ENCODE measurements around the gene EIF3D.

Gene EIF3D

DNA sequence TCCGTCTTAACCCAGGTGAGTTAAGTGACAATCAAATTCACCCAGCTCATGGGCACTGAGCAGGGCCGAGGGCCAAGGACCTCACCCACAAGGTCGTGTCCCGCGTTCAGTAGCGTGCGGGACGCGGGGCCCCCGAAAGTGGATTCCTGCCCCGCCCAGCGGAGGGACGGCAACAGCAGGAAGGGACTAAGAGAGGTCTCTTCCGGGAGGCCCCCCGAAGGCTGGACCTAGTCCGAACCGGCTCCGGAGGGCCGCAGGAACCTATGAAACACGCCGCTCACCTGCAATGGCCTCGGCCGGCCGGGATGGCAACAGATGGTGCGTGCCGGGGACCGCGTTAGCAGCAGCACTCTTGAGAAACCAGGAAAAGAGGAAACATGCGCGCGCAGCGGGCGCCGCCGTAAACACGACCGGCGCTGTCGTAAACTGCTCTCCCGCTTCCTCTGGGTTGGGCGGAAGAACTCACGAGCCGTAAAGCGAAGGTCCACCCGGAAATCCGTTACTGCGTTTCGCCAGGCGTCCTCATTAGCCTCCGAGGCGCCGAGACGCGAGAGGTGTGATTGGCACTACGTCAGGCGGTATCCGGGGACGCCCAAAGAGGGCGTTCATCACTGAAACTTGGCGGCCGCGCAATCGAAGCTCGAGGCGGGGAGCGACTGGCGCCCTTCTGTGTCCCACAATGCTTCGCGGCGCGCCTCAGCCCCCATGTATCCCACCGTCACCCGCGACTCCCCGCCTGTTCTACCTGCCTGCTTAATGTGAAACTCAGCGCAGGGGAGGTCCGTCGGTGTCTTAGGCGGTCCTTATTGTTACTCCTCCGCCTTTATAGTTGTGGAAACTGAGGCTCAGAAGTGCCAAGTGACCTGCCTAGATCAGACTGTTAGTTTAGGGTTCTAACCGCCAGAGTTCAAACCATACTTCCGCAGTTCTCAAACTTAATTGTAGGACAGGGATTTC is at the start of gene EIF3D:
Gene EIF3D, minus strand, starts transcription at position 372 of the 957 bp plus-strand sequence. CDS start 3,045 bp downstream, outside the sequence.
- Histone ChIP-seq H3K9me3 (ENCODE audit: severe bottlenecking) (no peaks in the 10 kb centered on the region), H3K36me3 (ENCODE audit: low read depth) (peaks cover 40% of the 10 kb centered on the region), H3K27ac (ENCODE audit: poor library complexity, severe bottlenecking) (peak within 1 kb of the TSS; percentile 81), H3K4me1 (ENCODE audit: insufficient read depth, poor library complexity, severe bottlenecking) (peaks cover 10% of the 10 kb centered on the region), H3K4me3 (ENCODE audit: severe bottlenecking) (peak within 1 kb of the TSS; percentile 60), H3K27me3 (ENCODE audit: insufficient read depth, poor library complexity, severe bottlenecking) (no peaks in the 10 kb centered on the region)
- TF ChIP-seq, protein P1, sequence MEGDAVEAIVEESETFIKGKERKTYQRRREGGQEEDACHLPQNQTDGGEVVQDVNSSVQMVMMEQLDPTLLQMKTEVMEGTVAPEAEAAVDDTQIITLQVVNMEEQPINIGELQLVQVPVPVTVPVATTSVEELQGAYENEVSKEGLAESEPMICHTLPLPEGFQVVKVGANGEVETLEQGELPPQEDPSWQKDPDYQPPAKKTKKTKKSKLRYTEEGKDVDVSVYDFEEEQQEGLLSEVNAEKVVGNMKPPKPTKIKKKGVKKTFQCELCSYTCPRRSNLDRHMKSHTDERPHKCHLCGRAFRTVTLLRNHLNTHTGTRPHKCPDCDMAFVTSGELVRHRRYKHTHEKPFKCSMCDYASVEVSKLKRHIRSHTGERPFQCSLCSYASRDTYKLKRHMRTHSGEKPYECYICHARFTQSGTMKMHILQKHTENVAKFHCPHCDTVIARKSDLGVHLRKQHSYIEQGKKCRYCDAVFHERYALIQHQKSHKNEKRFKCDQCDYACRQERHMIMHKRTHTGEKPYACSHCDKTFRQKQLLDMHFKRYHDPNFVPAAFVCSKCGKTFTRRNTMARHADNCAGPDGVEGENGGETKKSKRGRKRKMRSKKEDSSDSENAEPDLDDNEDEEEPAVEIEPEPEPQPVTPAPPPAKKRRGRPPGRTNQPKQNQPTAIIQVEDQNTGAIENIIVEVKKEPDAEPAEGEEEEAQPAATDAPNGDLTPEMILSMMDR (IDR thresholded peaks at IDR 0.05; ENCODE audit: poor library complexity, severe bottlenecking) = peak; percentile 5
- peak; percentile 88 for ATAC-seq (ENCODE audit: low read depth)
- DNase-seq (ENCODE audit: low spot score) = peak; percentile 99

GRCh38 chr22:36578619-36579018 is 49.7 kb upstream of the EIF3D start:
- DNase-seq (ENCODE audit: low spot score) (no peak), ATAC-seq (ENCODE audit: low read depth) (no peak)
- no peaks in the 10 kb centered on the region for H3K36me3 ChIP-seq (ENCODE audit: low read depth)
- TF ChIP-seq, protein P1 (IDR thresholded peaks at IDR 0.05; ENCODE audit: poor library complexity, severe bottlenecking) = no peak
- no peaks in the 10 kb centered on the region for H3K4me1 ChIP-seq (ENCODE audit: insufficient read depth, poor library complexity, severe bottlenecking)
- no peak overlapping the region for H3K4me3 ChIP-seq (ENCODE audit: severe bottlenecking)
- no peaks in the 10 kb centered on the region for H3K27me3 ChIP-seq (ENCODE audit: insufficient read depth, poor library complexity, severe bottlenecking)
- no peaks in the 10 kb centered on the region for H3K9me3 ChIP-seq (ENCODE audit: severe bottlenecking)
- no peak overlapping the region for H3K27ac ChIP-seq (ENCODE audit: poor library complexity, severe bottlenecking)

DNA sequence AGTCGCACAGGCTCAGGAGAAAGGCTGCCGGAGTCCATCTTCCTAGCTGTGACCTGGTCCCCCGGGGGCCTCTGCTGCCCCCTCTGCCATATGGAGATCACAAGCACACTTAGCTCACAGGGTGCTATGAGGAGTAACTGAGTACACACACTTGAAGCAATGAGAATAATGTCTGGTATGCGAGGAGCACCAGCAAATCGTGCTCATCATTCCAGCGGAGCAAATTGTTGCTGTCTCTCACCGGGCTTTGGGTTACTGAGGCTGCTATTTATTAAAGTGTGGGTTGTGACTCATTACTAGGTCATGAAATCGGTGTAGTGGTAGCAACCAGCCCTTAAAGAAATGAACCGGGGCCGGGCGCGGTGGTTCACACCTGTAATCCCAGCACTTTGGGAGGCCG is 48.1 kb upstream of the EIF3D start:
- TF ChIP-seq, protein P1 (IDR thresholded peaks at IDR 0.05; ENCODE audit: poor library complexity, severe bottlenecking) = no peak
- H3K4me1 ChIP-seq (ENCODE audit: insufficient read depth, poor library complexity, severe bottlenecking) = no peaks in the 10 kb centered on the region
- H3K27ac ChIP-seq (ENCODE audit: poor library complexity, severe bottlenecking) = no peak overlapping the region
- no peaks in the 10 kb centered on the region for H3K9me3 ChIP-seq (ENCODE audit: severe bottlenecking)
- H3K4me3 ChIP-seq (ENCODE audit: severe bottlenecking) = no peak overlapping the region
- no peaks in the 10 kb centered on the region for H3K36me3 ChIP-seq (ENCODE audit: low read depth)
- DNase-seq (ENCODE audit: low spot score) (no peak), ATAC-seq (ENCODE audit: low read depth) (peak; percentile 84)
- no peaks in the 10 kb centered on the region for H3K27me3 ChIP-seq (ENCODE audit: insufficient read depth, poor library complexity, severe bottlenecking)

- no peak overlapping the region for H3K27ac ChIP-seq (ENCODE audit: poor library complexity, severe bottlenecking)
- TF ChIP-seq, protein P1 (IDR thresholded peaks at IDR 0.05; ENCODE audit: poor library complexity, severe bottlenecking) = no peak
- H3K27me3 ChIP-seq (ENCODE audit: insufficient read depth, poor library complexity, severe bottlenecking) = no peaks in the 10 kb centered on the region
- ATAC-seq (ENCODE audit: low read depth) = no peak
- no peak overlapping the region for H3K4me3 ChIP-seq (ENCODE audit: severe bottlenecking)
- no peaks in the 10 kb centered on the region for H3K9me3 ChIP-seq (ENCODE audit: severe bottlenecking)
- no peak for DNase-seq (ENCODE audit: low spot score)
- H3K4me1 ChIP-seq (ENCODE audit: insufficient read depth, poor library complexity, severe bottlenecking) = no peaks in the 10 kb centered on the region
- H3K36me3 ChIP-seq (ENCODE audit: low read depth) = no peaks in the 10 kb centered on the region
These were observed 45.8 kb upstream of the EIF3D start for GRCh38 chr22:36574728-36575127.

Measured in RWPE2 (cell line).